Stimulated activated CD4-positive, alpha-beta T cell treated with anti-CD3 and anti-CD28 coated beads, Interleukin-12 subunit alpha, Interleukin-12 subunit beta, amount 100 ng/mL, for 24 hours (primary cell): Measurements from ENCODE around the gene KRTAP4-9.
"Not testable (repeated sequence)": the region's sequence is repeated elsewhere in the genome, so short reads cannot be mapped to it uniquely, and the experiment has no call there.

Experiments
- DNase-seq, 2 experiments: peaks; one replicate each; pipeline ENCODE4 v3.0.0-alpha.2; 2020; ENCODE audit warnings: low read depth in 2 of 2

KRTAP4-9 gene

DNA sequence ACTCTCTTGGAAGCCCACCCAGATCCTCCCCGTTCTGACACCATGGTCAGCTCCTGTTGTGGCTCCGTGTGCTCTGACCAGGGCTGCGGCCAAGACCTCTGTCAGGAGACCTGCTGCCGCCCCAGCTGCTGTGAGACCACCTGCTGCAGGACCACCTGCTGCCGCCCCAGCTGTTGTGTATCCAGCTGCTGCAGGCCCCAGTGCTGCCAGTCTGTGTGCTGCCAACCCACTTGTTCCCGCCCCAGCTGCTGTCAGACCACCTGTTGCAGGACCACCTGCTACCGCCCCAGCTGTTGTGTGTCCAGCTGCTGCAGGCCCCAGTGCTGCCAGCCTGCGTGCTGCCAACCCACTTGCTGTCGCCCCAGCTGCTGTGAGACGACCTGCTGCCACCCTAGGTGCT lies at the start of gene KRTAP4-9:
Gene KRTAP4-9 (plus strand): TSS at position 43 of the 400 bp plus-strand sequence. CDS start 0 bp downstream, at position 43.
- DNase-seq = not testable (repeated sequence)

DNA sequence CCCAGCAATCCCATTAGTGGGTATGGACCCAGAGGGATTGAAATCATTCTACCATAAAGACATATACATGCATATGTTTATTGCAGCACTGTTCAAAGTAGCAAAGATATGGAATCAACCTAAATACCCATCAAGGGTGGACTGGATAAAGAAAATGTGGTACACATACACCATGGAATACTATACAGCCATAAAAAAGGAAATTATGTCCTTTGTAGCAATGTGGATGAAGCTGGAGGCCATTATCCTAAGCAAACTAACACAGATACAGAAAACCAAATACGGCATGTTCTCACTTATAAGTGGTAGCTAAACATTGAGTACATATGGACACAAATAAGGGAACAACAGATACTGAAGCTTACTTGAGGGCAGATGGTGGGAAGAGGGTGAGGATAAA lies 47.6 kb upstream of the KRTAP4-9 start:
- no peak for DNase-seq

GRCh38 chr17:41058741-41059140 lies 46.4 kb upstream of the KRTAP4-9 start:
- no peak for DNase-seq

GRCh38 chr17:41059276-41060051 lies 45.7 kb upstream of the KRTAP4-9 start:
- not testable (repeated sequence) for DNase-seq

- no peak for DNase-seq
Observed at GRCh38 chr17:41060052-41060604, 45.1 kb upstream of the KRTAP4-9 start, which contains the start of gene KRTAP2-3. KRTAP2-3 (minus strand) TSS chr17:41060114; CDS start chr17:41060050, 64 bp downstream.

GRCh38 chr17:41061964-41062363 lies 43.2 kb upstream of the KRTAP4-9 start:
- DNase-seq = no peak

DNA sequence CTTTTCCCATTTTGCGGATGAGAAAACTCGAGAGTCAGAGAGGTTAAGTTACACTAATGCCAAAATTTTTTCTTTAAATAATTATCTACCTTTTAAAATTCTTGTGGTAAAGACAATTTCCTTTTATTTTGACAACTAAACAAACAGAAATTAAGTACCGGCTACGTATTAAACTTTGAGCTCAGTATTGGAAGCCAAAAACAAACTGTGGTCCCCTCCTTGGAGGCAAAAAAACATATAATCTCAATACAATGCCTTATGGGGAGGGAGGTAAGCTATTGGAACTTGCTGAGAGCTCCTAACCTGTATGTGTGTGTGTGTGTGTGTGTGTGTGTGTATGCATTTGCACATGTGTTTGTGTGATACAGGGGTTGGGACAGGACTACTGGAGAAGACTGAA lies 41.7 kb upstream of the KRTAP4-9 start:
- DNase-seq = no peak

DNA sequence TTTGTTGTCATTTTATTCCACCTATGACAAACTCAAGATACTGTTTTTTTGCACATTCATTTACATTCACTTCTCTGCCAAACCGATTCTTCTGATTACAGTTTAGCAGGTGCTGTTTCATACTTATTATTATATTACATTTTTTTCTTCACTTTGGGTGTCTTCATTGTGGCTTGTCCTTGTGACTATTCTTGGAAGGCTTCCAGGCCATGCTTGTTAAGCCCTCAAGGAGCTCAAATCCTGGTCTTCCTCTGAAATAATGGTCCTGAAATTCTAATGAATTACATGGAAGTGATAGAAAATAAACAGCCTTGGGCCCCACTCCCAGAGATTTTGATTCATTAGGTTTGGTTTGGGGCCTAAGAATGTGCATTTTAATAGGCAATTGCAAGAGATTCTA lies 40.9 kb upstream of the KRTAP4-9 start:
- DNase-seq = no peak

DNA sequence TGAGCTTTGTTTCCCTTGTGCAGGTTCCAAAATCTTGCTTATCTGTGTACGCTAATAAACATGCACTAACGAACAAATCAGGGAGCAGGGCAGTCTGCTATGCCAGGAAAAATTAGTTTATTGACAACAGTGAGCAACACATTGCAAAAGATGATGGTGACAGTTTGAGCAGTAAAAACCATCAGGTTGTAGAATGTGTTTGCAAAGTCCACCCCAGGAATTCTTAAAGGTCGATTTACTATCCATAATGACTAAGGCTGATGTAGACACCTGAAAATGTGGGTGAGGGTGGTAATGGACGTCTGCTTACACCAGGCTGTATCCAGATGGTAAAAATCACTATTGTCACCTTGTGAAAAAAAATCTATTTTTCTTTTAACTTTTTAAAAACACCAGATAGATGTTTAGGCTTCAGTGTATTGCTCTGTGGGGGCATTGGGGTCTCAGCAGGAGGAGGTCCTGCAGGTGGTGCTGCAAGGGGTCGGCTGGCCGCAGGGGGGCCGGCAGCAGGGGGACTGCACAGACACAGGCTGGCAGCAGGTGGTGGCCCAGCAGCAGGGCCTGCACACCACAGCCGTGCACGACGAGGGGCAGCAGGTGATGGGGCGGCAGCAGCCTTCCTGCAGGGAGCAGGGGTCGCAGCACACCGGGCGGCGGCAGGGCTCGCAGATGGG lies 40.0 kb upstream of the KRTAP4-9 start:
- DNase-seq = not testable (repeated sequence)

DNA sequence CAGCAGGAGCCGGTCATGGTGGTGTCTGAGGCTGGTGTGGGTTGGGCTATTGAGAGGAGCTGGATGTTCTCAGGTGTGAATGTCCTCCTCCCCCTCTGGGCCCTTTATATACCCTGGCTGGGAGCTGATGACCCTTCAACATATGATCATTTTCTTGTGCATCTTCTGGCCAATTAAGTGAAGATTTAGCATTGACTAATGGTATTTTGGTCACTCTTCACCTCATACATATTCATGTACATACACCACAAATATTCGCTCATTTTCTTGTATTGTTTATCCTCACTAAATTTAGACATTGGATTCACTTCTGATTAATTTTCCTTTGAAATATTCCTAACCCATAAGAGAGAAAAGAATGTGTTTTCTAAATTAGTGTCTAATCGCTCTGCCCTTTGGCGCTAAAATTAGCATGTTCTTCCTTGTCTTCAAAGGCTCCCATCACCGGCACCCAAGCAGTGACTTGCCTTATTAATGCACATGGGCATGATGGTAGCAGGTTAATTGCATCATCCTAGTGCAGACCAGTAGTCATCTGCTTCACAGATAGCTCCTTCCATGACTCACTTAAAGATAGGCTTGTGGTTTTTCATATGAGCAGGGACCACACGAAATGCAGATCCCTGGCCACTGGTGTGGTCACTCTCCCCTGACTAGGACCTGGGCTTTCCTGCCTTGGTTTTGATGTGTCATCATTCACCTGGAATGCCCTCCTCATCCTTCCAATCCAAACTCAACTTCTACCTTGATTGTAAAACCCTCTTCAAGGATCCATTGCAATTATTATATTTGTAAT lies 39.2 kb upstream of the KRTAP4-9 start, which contains the start of gene KRTAP2-4:
Gene KRTAP2-4 (minus strand): TSS at position 51 of the 796 bp plus-strand sequence. CDS start 34 bp downstream, at position 17.
- DNase-seq = no peak

DNA sequence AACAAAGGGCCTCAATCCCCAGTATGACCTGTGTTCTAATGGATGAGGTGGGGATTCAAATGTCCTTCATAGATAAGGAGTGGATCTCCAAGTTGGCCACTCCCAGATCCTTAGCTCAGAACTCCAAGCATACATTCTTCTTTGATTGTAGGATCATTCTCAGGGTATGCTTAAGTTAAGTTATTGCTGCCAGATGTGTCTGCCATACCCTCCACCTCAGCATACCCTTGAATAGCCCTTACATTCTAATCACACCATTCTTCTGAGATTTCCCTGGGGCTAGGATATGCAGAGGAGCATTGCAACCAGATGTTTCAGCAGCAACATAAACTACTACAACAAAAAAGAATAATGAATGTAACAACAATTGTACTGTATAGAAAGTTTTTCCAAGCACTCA lies 37.9 kb upstream of the KRTAP4-9 start:
- DNase-seq = no peak

- DNase-seq = no peak
Observed at GRCh38 chr17:41069031-41069430, 36.2 kb upstream of the KRTAP4-9 start.

DNA sequence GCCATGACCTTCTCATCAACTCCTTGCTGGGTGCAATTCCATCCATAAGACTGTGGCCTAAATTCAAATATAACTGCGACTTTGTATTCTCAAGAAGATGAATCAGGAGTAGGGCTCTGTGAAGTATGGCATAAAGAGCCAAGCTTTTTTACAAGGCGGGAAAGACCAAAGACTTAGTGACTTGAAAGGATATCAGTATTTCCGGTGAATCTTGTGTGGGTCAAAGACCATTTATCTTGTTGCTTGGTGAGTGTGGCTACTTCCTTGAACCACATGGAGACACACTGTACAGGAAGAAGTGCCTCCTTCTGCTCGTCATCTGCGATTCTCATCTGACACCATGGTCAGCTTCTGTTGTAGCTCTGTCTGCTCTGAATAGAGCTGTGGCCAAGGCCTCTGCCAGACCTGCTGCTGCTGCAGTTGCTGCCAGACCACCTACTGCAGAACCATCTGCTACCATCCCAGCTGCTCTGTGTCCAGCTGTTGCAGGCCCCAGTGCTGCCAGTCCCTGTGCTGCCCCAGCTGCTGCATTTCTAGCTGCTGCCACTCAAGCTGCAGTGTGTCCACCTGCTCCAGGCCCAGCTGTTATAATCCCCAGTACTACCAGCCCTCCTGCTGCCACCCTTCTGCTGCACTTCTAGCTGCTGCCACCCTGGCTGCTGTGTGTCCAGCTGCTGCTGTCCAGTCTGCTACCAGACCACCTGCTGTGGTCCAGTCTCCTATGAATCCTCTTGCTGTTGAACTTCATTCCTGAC lies 33.4 kb upstream of the KRTAP4-9 start:
- DNase-seq = no peak

DNA sequence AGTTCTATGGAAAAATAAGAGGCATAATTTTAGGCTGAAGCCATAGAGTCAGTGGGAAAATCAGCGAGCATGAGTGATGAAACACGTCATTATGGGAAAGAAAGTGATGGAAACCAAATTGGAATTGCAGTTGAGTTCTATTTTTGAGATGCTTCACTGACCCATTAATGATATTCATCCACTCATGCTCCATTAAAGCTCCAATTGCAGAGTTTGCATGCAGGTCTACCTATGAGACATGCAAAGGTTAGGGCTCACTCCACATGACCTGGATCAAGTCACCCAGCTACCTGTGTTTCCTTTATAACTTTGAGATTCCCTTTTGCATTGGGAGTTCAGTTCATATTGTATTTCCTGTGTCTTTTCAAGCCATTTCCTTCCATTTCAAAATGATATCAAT lies 31.5 kb upstream of the KRTAP4-9 start:
- DNase-seq = no peak

DNA sequence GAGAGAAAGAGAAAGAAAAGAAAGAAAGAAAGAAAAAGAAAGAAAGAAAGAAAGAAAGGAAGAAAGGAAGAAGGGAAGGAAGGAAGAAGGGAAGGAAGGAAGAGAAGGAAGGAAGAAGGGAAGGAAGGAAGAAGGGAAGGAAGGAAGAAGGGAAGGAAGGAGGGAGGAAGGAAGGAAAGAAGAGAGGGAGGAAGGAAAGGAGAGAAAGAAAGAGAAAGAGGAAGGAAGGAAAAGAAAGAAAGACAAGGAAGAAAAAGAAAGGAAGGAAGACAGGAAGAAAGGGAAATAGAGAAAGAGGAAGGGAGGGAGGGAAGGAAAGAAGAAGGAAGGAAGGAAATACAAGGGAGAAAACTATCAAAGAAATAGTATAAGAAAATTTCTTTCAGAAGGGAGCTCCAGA lies 28.4 kb upstream of the KRTAP4-9 start:
- no peak for DNase-seq

DNA sequence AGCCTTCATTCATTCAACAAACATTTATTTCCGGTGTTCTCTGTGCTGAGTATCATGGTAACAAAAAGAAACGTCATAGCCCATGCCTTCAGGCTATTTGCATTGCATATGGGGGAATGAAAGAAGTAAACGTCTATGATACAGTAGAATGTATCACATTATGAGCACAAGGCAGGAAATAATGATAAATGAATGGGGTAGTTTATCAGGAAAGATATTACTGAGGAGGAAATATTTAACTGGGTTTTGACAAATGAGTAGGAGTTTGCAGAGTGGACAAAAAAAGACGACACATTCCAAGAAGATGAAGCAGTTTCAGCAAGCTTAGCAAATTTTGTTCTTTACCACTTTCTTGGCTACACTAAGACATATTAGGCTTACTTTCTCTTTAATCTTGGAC lies 22.6 kb upstream of the KRTAP4-9 start:
- no peak for DNase-seq

DNA sequence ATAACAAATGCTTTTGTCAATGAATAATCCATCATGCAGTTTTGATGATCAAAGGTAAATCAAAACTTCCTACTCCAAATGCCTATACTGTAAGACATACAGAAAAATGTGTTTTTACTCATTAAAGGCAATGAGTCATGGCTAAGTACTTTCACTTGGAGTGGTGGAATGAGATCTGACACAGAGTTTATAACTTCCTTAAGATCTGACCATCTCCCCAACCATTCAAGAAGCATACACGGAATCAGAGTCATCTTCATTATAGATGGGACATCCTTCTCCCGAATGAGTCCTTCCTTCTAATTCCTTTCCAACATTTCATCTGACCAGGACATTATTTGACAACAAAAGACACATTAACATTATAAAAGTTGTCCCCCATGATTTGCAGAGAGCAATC lies 21.8 kb upstream of the KRTAP4-9 start:
- DNase-seq = not testable (repeated sequence)

DNA sequence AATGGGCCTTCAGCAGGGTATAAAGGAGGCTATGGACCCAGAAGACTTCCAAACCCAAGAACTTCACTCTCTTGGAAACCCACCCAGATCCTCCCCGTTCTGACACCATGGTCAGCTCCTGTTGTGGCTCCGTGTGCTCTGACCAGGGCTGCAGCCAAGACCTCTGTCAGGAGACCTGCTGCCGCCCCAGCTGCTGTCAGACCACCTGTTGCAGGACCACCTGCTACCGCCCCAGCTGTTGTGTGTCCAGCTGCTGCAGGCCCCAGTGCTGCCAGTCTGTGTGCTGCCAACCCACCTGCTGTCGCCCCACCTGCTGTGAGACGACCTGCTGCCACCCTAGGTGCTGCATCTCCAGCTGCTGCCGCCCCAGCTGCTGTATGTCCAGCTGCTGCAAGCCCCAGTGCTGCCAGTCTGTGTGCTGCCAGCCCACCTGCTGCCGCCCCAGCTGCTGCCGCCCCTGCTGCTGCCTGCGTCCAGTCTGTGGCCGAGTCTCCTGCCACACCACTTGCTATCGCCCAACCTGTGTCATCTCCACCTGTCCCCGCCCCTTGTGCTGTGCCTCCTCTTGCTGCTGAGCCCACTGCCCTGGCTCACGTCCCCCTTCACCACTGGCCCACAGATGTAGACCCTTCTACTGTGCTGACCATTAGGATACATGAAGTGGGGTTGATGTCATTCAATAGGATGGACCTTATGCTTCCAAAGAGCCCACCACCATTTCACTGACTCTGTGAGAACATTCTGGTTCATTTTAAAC lies 20.9 kb upstream of the KRTAP4-9 start, which contains the start of gene KRTAP4-7:
Gene KRTAP4-7 (plus strand): TSS at position 51 of the 757 bp plus-strand sequence. CDS start 57 bp downstream, at position 108.
- DNase-seq = not testable (repeated sequence)

- not testable (repeated sequence) for DNase-seq
Observed at GRCh38 chr17:41088760-41089352, 16.3 kb upstream of the KRTAP4-9 start.

GRCh38 chr17:41096055-41096454 lies 9.1 kb upstream of the KRTAP4-9 start:
- DNase-seq = no peak
